ENCODE results near the gene ATP6V1F.

The ATP6V1F gene

GRCh38 chr7:128835231-128835751 lies 27.4 kb upstream of the ATP6V1F start:
- no peak for DNase-seq (ENCODE audit: extremely low spot score)
- ChIA-PET POLR2A (interaction anchor here (2.5 kb wide), 1 partner anchor 27 kb away, joined by 8 read pairs; the partner anchor contains the start of gene ATP6V1F), CTCF (no interaction called here)
- no peak for TF ChIP-seq CTBP1 (IDR thresholded peaks at IDR 0.05; ENCODE audit: borderline replicate concordance)
- no peak for TF ChIP-seq NFRKB (IDR thresholded peaks at IDR 0.05)
- no peak for TF ChIP-seq L3MBTL2 (conservative IDR thresholded peaks at IDR 0.05)
- no peak for TF ChIP-seq PKNOX1 (IDR thresholded peaks at IDR 0.05)
- TF ChIP-seq HDGF (IDR thresholded peaks at IDR 0.05; ENCODE audit: borderline replicate concordance) = no peak
- no peak for TF ChIP-seq SP1 (IDR thresholded peaks at IDR 0.05)
- TF ChIP-seq ARNT (IDR thresholded peaks at IDR 0.05) = no peak
- TF ChIP-seq ELF4 (IDR thresholded peaks at IDR 0.05) = no peak
- no peak for TF ChIP-seq FOXK2 (IDR thresholded peaks at IDR 0.05)
- no peak for TF ChIP-seq TARDBP (IDR thresholded peaks at IDR 0.05)
- TF ChIP-seq FOXA1 (IDR thresholded peaks at IDR 0.05) = no peak
- TF ChIP-seq ZNF384 (IDR thresholded peaks at IDR 0.05) = no peak
- TF ChIP-seq LEF1 (IDR thresholded peaks at IDR 0.05; ENCODE audit: borderline replicate concordance) = no peak
- TF ChIP-seq SUZ12 (IDR thresholded peaks at IDR 0.05) = no peak
- no peak for TF ChIP-seq FOXM1 (IDR thresholded peaks at IDR 0.05; ENCODE audit: borderline replicate concordance)
- TF ChIP-seq BHLHE40 (IDR thresholded peaks at IDR 0.05; ENCODE audit: borderline replicate concordance) = no peak

- DNase-seq (ENCODE audit: extremely low spot score) = no peak
- ChIA-PET POLR2A (interaction anchor here (2.5 kb wide), 1 partner anchor 27 kb away, joined by 8 read pairs; the partner anchor contains the start of gene ATP6V1F), CTCF (no interaction called here)
- TF ChIP-seq CTBP1 (IDR thresholded peaks at IDR 0.05; ENCODE audit: borderline replicate concordance) (no peak), FOXK2 (IDR thresholded peaks at IDR 0.05) (no peak), FOXM1 (IDR thresholded peaks at IDR 0.05; ENCODE audit: borderline replicate concordance) (no peak), SP1 (IDR thresholded peaks at IDR 0.05) (no peak), HDGF (IDR thresholded peaks at IDR 0.05; ENCODE audit: borderline replicate concordance) (no peak), ARNT (IDR thresholded peaks at IDR 0.05) (no peak), ELF4 (IDR thresholded peaks at IDR 0.05) (no peak), LEF1 (IDR thresholded peaks at IDR 0.05; ENCODE audit: borderline replicate concordance) (no peak), NFRKB (IDR thresholded peaks at IDR 0.05) (no peak), BHLHE40 (IDR thresholded peaks at IDR 0.05; ENCODE audit: borderline replicate concordance) (no peak), ZNF384 (IDR thresholded peaks at IDR 0.05) (no peak), FOXA1 (IDR thresholded peaks at IDR 0.05) (no peak), SUZ12 (IDR thresholded peaks at IDR 0.05) (no peak), PKNOX1 (IDR thresholded peaks at IDR 0.05) (no peak), L3MBTL2 (conservative IDR thresholded peaks at IDR 0.05) (no peak), TARDBP (IDR thresholded peaks at IDR 0.05) (no peak)
These were observed 26.6 kb upstream of the ATP6V1F start for GRCh38 chr7:128835790-128836641.

GRCh38 chr7:128836729-128837348 lies 25.8 kb upstream of the ATP6V1F start:
- TF ChIP-seq FOXA1 (IDR thresholded peaks at IDR 0.05) = no peak
- TF ChIP-seq SUZ12 (IDR thresholded peaks at IDR 0.05) = no peak
- no peak for TF ChIP-seq ZNF384 (IDR thresholded peaks at IDR 0.05)
- no peak for TF ChIP-seq BHLHE40 (IDR thresholded peaks at IDR 0.05; ENCODE audit: borderline replicate concordance)
- TF ChIP-seq CTBP1 (IDR thresholded peaks at IDR 0.05; ENCODE audit: borderline replicate concordance) = no peak
- no peak for TF ChIP-seq NFRKB (IDR thresholded peaks at IDR 0.05)
- no peak for TF ChIP-seq HDGF (IDR thresholded peaks at IDR 0.05; ENCODE audit: borderline replicate concordance)
- no peak for TF ChIP-seq LEF1 (IDR thresholded peaks at IDR 0.05; ENCODE audit: borderline replicate concordance)
- no peak for TF ChIP-seq ELF4 (IDR thresholded peaks at IDR 0.05)
- TF ChIP-seq ARNT (IDR thresholded peaks at IDR 0.05) = no peak
- CTCF ChIA-PET = no interaction called here
- POLR2A ChIA-PET = interaction anchor here (2.5 kb wide), 1 partner anchor 26 kb away, joined by 8 read pairs; the partner anchor contains the start of gene ATP6V1F
- DNase-seq (ENCODE audit: extremely low spot score) = no peak

- ChIA-PET CTCF (no interaction called here), POLR2A (no interaction called here)
- DNase-seq (ENCODE audit: extremely low spot score) = no peak
- no peak for TF ChIP-seq ZNF384 (IDR thresholded peaks at IDR 0.05)
- TF ChIP-seq ARNT (IDR thresholded peaks at IDR 0.05) = no peak
- TF ChIP-seq HDGF (IDR thresholded peaks at IDR 0.05; ENCODE audit: borderline replicate concordance) = no peak
These were observed 25.1 kb upstream of the ATP6V1F start for GRCh38 chr7:128837521-128837921.

GRCh38 chr7:128838109-128838779 lies 24.4 kb upstream of the ATP6V1F start:
- CTCF ChIA-PET = no interaction called here
- POLR2A ChIA-PET = no interaction called here
- no peak for TF ChIP-seq BHLHE40 (IDR thresholded peaks at IDR 0.05; ENCODE audit: borderline replicate concordance)
- TF ChIP-seq HDGF (IDR thresholded peaks at IDR 0.05; ENCODE audit: borderline replicate concordance) = no peak
- TF ChIP-seq CTBP1 (IDR thresholded peaks at IDR 0.05; ENCODE audit: borderline replicate concordance) = no peak
- no peak for TF ChIP-seq PKNOX1 (IDR thresholded peaks at IDR 0.05)
- no peak for TF ChIP-seq SP1 (IDR thresholded peaks at IDR 0.05)
- no peak for TF ChIP-seq FOXK2 (IDR thresholded peaks at IDR 0.05)
- TF ChIP-seq ELF4 (IDR thresholded peaks at IDR 0.05) = no peak
- no peak for TF ChIP-seq NFRKB (IDR thresholded peaks at IDR 0.05)
- TF ChIP-seq SUZ12 (IDR thresholded peaks at IDR 0.05) = no peak
- DNase-seq (ENCODE audit: extremely low spot score) = no peak
